A375 (cell line): ENCODE measurements around the gene OR51E2. TPM values are rescaled to one million over a fixed set of nuclear protein-coding genes. Genes with fewer than 3 reads are reported as not detected.

Source experiments
- total RNA-seq: library from RNA; depleted of rRNA; stranded (reverse); fragments of >200 nt; shearing (Covaris generic); gene quantifications from 2 replicates; pipeline ENCODE4 v1.2.3, GENCODE V29; 2014; rRNA removed

OR51E2 gene, protein sequence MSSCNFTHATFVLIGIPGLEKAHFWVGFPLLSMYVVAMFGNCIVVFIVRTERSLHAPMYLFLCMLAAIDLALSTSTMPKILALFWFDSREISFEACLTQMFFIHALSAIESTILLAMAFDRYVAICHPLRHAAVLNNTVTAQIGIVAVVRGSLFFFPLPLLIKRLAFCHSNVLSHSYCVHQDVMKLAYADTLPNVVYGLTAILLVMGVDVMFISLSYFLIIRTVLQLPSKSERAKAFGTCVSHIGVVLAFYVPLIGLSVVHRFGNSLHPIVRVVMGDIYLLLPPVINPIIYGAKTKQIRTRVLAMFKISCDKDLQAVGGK
- total RNA-seq, result 0.05 TPM in 1 of 2 replicates, not detected in the other

DNA sequence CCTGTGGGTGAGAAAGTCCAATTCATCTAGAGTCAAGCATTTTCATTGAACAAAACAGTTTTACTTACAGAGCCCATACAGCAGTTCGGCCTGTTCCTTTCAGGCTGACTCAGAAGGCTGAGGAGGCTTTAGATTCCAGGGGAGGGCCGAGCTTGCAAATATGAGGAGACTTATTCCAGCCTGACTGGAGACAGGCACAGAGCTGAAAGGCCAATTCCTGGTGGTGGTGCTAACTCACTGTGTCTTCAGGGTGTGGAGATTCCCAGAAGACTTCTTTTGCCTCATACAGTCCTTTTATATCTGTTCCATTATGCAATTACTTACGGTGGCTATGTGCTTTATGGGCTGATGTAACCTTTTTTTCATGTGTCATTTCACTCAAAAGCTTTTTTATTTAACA, at the start of gene OR51E2:
Gene OR51E2, minus strand, starts transcription at position 269 of the 400 bp plus-strand sequence. CDS start 15,142 bp downstream, outside the sequence.

DNA sequence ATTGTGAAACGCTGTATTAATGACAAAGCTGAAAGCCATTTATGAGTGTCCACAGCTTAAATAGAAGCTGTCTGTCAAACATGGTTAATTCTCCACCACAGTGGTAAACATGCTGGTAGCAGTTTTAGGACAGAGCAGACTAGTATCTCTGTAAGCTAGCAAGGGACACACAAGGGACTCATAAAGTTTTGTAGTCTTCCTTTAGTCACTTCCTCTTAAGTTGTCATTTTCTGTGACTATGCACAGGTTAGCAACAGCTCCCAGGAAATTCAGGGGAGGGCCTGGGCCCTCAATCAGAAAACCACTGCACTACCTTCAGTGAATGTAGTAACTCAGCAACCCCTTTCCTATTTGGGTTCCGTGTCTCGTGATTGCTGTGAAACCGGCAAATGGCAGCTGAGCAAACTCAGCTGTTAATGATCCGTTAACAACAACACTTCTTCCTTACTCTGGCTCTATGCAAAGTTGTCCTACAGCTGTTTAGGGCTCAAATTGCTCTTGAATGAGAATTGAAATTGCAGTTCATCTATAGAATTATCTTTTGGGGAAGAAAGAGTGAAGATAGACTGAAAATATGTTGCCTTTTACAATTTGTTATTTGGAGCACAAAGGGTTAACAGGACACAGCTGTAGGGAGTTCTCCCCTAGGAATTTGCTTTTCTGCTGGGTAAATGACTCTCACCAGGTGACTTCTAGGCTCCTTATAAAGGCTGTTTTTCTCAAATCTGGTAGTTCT, 6.6 kb upstream of the OR51E2 start, which contains the start of gene MMP26:
Gene MMP26, plus strand, starts transcription at position 731 of the 736 bp plus-strand sequence.

DNA sequence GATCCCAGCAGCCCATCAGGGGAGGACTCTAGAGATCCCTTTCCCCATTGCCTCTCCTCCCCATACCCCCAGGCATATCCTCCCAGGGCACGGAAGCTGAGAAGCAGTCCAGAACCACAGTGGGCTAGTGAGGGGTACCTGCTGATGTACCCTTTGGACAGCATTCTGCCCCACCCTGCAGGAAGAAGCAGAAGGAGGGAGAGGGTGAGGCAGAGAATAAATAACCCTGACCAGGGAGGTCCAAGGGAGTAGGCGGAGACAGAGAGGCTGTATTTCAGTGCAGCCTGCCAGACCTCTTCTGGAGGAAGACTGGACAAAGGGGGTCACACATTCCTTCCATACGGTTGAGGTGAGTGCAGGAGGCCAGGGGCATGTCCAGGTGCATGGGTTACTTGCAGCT, 54.0 kb downstream of the OR51E2 start, which contains the start of gene OR51E1:
Gene OR51E1, plus strand, starts transcription at position 301 of the 400 bp plus-strand sequence. CDS start 8,545 bp downstream, outside the sequence.

DNA sequence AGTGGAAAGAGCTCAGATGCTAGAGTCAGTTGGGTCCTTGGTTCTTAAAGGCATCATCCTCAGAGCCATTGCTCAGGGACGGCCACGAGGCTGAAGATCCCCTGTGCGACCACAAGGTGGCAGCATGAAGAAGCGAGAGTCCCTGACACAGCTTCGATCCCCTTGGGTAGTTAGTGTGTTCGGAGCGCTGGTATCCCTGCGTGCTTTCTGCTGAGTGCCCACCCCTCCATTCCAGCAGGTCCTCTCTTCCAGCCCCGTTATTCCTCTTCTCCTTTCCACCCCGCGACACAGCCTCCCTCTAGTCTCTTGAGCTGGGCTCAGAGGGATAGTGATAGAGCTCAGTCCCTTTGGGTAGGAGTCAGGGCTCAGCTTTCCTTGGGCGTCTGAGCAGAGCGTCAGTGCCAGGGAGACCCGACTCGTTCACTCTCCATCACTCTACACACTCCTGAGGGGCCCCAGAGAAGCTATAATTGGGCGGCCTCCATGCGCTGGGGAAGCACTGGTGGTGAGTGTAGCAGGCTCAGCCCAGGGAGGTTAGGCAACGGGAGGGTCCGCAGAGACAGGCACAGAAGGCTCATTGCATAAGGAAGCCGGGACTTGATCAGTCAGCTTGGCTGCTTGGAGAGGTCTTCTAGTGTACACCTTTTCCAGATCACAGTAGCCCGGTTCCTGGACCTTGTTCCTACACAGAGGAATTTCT, 60.5 kb downstream of the OR51E2 start, which contains the start of gene OR51D1:
Gene OR51D1, plus strand, starts transcription at position 516 of the 700 bp plus-strand sequence. CDS start 2,314 bp downstream, outside the sequence.

Other genes with a start within 250 kb of the OR51E2 start
- gene OR52K2, start 248.6 kb downstream of the OR51E2 start, total RNA-seq, result not detected in 2 replicates
- gene OR52K1, start 215.2 kb downstream of the OR51E2 start, total RNA-seq, result not detected in 2 replicates
- not detected in 2 replicates for gene OR52M1, start 152.7 kb downstream of the OR51E2 start, total RNA-seq
- not detected in 2 replicates for gene OR52I2, start 116.1 kb downstream of the OR51E2 start, total RNA-seq
- gene OR52I1, start 103.8 kb downstream of the OR51E2 start, total RNA-seq, result not detected in 2 replicates
- 5.7 and 8.7 TPM in 2 replicates for gene TRIM68, start 89.6 kb downstream of the OR51E2 start, total RNA-seq
- gene OR51D1, start 60.4 kb downstream of the OR51E2 start, total RNA-seq, result not detected in 2 replicates
- not detected in 2 replicates for gene OR51E1, start 53.9 kb downstream of the OR51E2 start, total RNA-seq
- not detected in 2 replicates for gene MMP26, start 6.9 kb upstream of the OR51E2 start, total RNA-seq
- not detected in 2 replicates for gene OR51F1, start 72.1 kb upstream of the OR51E2 start, total RNA-seq
- not detected in 2 replicates for gene OR52R1, start 106.5 kb upstream of the OR51E2 start, total RNA-seq
- not detected in 2 replicates for gene OR51F2, start 123.5 kb upstream of the OR51E2 start, total RNA-seq
- not detected in 2 replicates for gene OR51S1, start 151.4 kb upstream of the OR51E2 start, total RNA-seq
- not detected in 2 replicates for gene OR51T1, start 184.0 kb upstream of the OR51E2 start, total RNA-seq
- gene OR51A7, start 205.9 kb upstream of the OR51E2 start, total RNA-seq, result not detected in 2 replicates
- not detected in 2 replicates for gene OR51G2, start 221.5 kb upstream of the OR51E2 start, total RNA-seq
- not detected in 2 replicates for gene OR51G1, start 226.5 kb upstream of the OR51E2 start, total RNA-seq
- not detected in 2 replicates for gene OR51A4, start 249.8 kb upstream of the OR51E2 start, total RNA-seq